ENCODE data around the gene SLC35D2.

The SLC35D2 gene

GRCh38 chr9:96304230-96304629 lies 79.3 kb downstream of the SLC35D2 start:
- DNase-seq, result no peak

GRCh38 chr9:96302021-96302420 lies 81.5 kb downstream of the SLC35D2 start, which contains the start of gene HSD17B3:
HSD17B3 (minus strand) TSS chr9:96302176; CDS start chr9:96302104, 72 bp downstream.
- DNase-seq, result no peak

DNA sequence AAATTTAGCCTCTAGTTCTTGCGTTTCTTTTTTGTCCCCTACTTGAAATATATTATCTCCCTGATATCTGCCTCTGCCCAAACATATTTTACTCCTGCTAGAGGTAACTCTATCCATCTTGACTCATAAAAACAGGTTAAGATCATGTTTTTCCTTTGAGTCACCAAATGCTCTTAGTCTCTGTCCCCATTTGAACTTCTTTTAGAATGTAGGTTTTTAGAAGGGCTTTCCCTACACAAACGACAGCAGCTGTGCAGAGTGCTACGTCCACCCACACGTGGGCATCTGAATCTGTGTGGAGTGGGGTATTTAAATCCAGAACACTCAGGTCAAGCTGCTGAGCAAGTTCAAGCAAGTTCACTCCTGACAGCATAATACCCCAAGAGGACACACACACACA lies 83.7 kb downstream of the SLC35D2 start:
- DNase-seq, result peak; percentile 17

- no peak for DNase-seq
These were observed 89.4 kb downstream of the SLC35D2 start for GRCh38 chr9:96294159-96294545.

- DNase-seq, result peak; percentile 31
These were observed 89.9 kb downstream of the SLC35D2 start for GRCh38 chr9:96293498-96294158.

DNA sequence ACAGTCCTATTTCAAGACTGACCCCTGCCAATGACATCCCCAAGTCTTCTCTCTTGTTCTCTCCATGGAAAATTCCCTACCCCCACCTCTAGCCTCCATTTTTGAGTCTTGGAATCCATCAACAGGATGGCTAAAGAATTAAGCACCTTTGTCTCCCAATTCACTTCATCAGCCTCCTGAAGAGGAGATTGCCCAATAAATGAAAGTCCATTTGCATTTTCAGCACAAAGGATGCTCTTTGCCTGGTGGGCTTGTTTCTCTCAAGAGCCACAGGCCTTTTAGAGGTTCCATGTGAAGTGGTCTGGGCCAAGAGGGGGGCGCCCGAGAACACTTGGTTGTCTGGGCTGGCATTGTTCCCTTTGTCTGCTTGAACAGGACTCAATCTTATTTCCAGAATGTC lies 94.1 kb downstream of the SLC35D2 start:
- DNase-seq, result no peak

DNA sequence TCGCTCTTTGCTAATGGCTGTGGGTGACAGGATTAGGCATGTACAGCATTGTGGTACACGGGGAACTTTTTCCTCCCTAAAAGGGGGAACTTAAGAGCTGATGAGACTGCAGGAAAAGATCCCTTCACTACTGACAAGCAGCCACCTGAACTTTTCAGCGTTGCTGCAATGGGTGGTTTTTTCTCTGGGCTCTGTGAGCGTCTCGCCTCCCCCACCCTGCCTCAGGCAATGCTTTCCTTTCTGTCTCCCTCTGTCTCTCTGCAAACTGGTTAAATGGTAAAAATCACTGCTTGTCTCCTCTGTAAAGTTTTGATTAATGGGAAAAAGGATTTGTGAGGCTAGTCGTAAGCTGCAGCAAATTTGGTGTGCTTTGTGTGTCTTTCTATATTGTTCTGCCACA lies 101.9 kb downstream of the SLC35D2 start:
- DNase-seq, result no peak

DNA sequence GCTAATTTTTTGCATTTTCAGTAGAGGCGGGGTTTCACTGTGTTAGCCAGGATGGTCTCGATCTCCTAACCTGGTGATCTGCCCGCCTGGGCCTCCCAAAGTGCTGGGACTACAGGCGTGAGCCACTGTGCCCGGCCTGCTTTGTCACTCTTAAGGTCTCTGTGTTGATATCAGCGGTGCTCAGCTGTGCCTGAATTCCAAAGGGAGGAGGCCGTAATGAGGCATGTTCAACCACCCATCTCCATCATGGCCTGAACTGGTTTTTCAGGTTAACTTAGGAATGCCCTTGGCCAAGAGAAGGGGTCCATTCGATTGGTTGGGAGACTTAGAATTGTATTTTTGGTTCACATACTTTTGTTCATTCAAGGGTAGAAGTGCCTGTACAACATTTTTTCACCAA lies 103.6 kb downstream of the SLC35D2 start:
- DNase-seq, result no peak

DNA sequence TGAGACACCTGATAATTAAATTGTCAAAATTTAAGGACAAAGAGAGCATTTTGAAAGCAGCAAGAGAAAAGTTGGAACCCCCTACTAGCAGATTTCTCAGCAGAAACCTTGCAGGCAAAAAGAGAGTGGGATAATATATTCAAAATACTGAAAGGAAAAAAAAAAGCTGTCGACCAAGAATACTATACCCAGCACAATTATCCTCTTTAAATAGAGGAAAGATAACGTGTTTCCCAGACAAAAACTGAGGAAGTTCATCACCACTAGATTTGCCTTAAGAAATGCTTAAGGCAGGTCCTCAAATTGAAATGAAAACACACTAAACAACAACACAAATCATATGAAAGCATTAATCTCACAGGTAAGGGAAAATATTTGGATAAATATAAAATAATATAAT lies 108.6 kb downstream of the SLC35D2 start:
- no peak for DNase-seq
